AG20443 (cell line): ENCODE data around the gene PRPF18.

Experiments used
- DNase-seq: peaks from one replicate; pipeline ENCODE4 v3.0.0; 2012; ENCODE audit warnings: low spot score, mixed read lengths

Gene PRPF18

GRCh38 chr10:13669182-13669855, 82.6 kb downstream of the PRPF18 start:
- DNase-seq = no peak

GRCh38 chr10:13669901-13670300, 83.1 kb downstream of the PRPF18 start:
- DNase-seq = no peak

GRCh38 chr10:13670311-13670710, 83.5 kb downstream of the PRPF18 start:
- no peak for DNase-seq

- no peak for DNase-seq
These were observed 85.1 kb downstream of the PRPF18 start for GRCh38 chr10:13671904-13672303.

DNA sequence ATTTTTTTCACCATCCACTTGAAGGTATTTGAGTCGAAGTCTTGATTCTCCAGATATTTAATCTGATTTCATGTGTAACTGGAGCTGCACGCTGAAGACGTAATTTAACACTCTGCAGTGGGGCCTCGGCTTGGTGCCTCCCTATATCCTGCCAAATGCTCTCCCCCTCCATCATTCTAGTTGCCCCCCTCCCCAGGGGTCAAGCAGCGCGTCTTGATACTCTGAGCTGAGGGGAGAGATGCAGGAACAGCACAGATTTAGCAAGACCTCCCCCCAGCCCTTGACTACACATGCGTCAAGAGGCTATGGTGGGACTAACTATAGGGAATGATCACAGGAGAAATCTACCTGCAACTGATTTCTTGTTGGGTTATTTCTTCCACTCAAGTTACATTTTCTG, 85.8 kb downstream of the PRPF18 start:
- no peak for DNase-seq

DNA sequence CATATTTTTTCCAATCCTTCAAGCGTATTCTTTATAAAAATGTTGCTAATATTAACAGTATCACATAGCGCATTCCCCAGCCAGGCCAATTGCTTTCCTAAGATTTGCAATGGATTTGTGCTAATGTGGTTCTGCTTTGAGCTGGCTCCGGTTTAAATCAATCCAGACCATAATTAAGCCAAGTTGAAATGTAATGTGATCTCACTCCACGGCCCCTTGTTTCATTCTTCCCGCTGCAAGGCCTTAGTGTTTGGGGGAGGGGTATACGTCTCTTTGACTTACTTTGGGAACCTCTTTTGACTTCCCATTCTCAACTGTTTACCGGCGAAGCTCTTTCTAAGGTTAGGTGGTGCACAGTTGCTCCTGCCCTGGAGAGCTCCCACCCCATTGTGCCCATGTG, 86.4 kb downstream of the PRPF18 start:
- no peak for DNase-seq

DNA sequence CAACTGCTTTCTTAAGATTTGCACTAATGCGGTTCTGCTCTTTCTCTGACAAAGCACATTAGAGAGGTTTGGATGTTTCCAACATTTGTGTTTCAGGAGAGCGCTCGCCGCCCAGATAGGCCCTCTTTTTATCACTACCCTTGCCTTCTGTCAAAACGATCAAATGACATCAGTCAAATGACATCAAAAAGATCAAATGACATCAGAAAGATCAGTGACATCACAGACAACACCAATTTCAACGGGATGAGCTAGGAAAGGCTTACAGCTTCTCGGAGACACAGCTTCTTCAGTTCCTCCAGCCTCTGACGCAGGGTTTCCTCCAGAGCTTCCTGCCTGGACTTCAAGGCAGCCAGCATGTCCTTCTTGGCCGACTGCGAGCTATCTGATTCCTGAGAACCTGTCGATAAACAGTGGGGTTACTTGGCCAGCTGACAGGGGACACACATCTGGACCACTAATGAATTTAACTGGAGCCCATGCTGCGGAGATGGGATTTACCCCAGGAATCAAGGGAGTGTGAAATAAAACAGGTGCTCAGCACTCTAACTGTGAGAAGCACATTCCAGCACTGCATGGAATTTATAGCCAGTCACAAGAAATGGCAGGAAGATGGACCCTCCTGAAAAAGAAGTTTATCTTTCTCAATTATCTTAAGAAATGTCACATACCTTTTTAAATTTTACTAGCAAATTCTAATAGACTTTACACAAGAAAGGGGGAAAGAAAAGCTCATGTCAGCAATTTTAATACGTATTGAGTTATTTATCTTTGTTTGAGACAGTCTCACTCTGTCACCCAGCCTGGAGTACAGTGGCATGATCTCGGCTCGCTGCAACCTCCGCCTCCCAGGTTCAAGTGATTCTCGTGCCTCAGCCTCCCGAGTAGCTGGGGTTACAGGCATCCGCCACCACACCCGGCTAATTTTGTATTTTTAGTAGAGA, 88.2 kb downstream of the PRPF18 start:
- DNase-seq = no peak

GRCh38 chr10:13678101-13678843, 91.5 kb downstream of the PRPF18 start:
- no peak for DNase-seq
